GM21381 (cell line): ENCODE data around the gene BIRC2.
A peak's percentile ranks its signal among the peaks of the same experiment; 100 is the strongest.
"Not testable (repeated sequence)": the region's sequence is repeated elsewhere in the genome, so short reads cannot be mapped to it uniquely, and the experiment has no call there.

Source experiments
- ATAC-seq: cut with Tn5 transposase; IDR thresholded peaks from one replicate; pipeline ENCODE4 v1.9.1; 2021; ENCODE audit warnings: mild to moderate bottlenecking, moderate library complexity; ENCODE audit not compliant: unreplicated experiment

Gene BIRC2

DNA sequence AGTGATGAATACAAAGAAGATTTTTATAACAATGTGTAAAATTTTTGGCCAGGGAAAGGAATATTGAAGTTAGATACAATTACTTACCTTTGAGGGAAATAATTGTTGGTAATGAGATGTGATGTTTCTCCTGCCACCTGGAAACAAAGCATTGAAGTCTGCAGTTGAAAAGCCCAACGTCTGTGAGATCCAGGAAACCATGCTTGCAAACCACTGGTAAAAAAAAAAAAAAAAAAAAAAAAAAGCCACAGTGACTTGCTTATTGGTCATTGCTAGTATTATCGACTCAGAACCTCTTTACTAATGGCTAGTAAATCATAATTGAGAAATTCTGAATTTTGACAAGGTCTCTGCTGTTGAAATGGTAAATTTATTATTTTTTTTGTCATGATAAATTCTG lies 24.5 kb upstream of the BIRC2 start:
- no peak for ATAC-seq

DNA sequence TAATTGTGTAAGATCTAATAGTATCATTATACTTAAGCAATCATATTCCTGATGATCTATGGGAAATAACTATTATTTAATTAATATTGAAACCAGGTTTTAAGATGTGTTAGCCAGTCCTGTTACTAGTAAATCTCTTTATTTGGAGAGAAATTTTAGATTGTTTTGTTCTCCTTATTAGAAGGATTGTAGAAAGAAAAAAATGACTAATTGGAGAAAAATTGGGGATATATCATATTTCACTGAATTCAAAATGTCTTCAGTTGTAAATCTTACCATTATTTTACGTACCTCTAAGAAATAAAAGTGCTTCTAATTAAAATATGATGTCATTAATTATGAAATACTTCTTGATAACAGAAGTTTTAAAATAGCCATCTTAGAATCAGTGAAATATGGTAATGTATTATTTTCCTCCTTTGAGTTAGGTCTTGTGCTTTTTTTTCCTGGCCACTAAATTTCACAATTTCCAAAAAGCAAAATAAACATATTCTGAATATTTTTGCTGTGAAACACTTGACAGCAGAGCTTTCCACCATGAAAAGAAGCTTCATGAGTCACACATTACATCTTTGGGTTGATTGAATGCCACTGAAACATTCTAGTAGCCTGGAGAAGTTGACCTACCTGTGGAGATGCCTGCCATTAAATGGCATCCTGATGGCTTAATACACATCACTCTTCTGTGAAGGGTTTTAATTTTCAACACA lies 23.3 kb upstream of the BIRC2 start:
- ATAC-seq: no peak

DNA sequence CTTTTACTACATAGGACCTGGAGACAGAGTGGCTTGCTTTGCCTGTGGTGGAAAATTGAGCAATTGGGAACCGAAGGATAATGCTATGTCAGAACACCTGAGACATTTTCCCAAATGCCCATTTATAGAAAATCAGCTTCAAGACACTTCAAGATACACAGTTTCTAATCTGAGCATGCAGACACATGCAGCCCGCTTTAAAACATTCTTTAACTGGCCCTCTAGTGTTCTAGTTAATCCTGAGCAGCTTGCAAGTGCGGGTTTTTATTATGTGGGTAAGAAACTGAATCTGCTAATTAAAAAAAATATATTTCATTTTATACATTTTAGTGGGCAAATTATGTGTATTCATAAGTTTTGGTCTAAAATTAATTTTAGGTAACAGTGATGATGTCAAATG lies 21.9 kb upstream of the BIRC2 start:
- ATAC-seq: no peak

DNA sequence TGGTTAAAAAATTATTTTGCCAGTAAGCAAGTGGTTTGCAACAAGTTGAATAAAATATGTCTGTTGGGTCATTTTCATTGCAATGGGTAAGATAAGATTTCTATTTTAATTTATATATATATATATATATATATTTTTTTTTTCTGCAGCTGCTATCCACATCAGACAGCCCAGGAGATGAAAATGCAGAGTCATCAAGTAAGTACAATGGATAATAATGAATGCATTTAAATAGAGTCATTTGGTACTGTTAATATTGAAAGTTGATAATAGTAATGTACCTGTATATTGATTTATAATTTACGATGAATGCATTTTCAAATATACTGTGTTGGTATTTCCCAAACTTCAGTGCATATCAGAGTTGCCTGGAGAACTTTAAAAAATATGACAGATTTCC lies 18.3 kb upstream of the BIRC2 start:
- ATAC-seq: no peak

DNA sequence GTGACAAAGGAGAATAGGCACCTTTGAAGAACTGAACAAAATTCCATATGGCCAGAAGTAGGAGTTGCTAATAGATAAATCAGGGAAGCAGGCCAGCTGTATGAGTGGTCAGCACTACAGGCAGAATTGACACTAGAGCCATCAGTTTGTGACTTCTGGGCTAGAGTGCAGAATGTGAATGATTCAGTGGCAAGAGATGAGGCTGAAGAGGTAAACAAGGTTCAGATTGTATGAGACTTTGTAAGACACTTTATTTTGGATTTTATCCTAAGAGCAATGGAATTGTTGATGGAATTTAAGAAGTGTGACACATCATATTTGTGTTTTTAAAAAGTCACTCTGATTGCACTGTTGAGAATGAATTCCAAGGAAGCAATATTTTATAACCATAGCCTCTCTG lies 16.8 kb upstream of the BIRC2 start:
- no peak for ATAC-seq

DNA sequence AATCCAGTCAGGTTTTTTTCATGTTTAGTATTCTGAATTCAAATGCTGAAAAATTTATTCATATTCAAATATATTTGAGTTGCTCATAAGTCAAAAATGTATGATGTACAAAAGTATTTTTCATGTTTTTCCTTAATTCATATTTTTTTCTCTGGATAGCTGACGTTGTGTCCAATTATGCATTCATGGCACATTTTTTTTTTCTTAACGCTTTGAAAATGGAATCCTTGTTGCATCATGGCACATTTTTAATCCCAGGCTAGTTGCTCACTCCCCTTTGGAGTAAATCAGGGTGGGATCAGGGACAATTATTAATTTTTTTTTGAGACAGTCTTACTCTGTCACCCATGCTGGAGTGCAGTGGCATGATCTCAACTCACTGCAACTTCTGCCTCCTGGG lies 15.7 kb upstream of the BIRC2 start:
- ATAC-seq: no peak

DNA sequence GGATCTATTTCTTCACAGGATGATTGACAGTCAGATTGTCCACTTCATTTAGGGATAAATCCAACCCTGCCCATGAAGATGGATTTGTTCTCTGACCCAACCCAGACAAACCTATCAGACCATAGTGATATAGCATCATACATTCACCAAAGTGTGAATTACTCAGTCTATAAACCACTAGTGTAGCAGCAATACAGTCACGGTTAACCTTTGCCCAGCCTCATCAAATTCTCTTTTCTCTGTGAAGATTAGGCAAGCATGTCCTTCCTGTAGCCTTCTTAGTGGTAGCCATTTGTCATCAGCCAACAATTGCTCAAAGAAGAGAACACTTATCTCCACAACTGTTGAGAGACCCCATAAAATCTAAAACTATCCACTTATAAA lies 14.4 kb upstream of the BIRC2 start:
- ATAC-seq: no peak

DNA sequence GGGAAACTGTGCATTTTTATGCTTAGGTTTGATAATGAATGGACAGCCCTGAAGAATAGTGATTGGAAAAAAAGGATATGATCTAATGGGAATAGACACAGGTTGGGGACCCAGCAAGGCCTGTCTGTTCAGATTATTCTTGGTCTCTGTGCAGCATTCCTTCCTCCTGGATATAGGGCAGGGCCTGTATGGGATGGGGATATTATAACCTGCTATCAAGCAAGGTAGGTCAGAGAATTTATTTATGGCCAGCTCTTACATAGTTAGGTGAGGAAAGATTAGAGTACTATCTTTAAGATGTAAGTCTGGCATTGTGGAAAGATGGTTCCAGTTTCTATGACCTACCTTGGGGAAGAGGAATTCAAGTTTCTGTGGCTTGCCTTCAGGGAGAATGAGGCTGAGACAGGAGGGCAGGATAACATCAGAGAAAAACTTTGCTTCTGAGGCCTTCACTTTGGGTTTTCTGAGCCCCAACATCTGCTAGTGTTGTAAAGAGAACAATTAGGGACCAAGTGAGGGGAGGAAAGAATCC lies 8.5 kb upstream of the BIRC2 start:
- ATAC-seq: no peak

DNA sequence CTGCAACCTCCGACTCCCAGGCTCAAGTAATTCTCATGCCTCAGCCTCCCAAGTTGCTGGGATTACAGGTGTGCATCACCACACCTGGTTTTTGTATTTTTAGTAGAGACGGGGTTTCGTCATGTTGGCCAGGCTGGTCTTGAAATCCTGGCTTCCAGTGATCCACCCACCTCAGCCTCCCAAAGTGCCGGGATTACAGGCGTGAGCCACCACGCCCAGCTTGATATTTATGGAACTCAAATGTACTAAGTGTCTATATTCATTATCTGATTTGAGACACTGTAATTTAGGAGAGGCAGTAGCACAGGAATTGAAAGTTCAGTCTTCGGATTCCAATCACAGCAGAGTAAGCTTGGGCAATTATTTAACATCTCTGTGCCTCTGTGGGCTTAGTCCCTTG lies 5.7 kb upstream of the BIRC2 start:
- not testable (repeated sequence) for ATAC-seq

DNA sequence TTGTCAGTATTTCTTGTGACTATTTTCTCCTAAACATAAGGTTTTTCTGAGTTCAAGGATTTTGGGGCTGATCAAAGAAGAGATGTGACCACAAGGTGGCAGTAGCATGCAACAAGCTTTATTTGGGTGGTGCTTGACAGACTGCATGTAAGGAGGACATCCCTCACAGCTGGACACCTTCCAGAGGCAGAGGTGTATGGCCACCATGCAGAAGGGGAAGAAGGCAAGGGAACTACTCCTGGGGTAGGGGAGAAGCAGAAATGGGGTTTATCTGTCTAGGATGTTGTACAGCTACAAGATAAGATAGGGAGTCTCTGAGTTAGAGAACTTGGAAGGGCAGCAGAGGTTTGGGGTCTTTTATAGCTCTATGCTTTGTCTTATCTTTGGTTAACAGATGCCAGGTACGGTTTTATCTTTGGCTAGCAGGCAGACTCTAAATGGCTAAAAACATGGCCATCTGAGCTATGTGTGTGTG lies 5.1 kb upstream of the BIRC2 start:
- ATAC-seq: peak; percentile 40

DNA sequence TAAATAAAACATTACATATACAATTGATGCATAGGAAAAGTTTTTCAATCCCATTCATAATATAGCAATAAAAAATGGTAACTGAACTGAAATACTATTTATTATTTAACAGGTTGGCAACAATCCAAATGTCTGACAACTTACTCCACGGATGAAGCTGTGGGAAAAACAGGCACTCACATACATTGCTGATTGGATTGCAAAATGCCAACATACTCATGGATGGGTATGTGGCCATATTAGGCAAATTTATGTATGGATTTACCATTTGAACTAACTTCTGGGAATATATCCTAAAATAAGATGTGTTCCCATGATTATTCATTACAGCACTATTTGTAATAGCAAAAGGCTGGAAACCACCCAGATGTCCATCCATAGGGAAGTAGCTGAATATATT lies 3.2 kb upstream of the BIRC2 start:
- ATAC-seq: no peak

DNA sequence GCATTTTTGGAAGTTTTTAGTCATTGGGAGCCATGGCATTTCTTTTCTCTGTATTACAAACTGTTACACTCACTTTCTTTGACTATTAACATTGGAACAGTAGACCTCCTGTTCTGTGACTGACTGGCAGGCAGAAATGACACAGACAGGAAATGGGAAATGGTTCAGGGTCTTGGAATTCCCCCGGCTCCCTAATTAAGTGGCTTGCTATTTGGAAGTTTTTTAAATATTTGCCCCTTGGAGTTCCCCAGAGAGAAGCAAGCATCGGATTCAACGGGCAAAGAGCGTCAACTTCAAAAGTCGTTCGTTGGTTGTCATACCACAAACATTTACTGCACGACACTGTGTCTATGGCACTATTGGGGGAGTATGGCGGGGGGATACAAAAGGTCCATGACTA lies 1.1 kb upstream of the BIRC2 start:
- no peak for ATAC-seq

DNA sequence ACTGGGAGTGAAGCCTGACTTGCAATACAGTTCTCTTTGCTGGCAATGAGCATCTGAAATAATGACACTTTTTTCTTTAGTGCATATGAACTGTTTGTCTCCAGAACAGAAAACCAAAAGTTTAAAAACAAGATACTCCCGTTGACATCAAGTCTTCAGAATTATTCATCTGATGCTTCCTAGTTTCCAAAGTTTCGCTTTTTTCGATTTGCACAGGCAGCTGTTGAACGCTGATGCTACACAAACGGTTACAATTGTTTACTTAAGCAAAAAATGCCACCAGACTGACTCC lies 612 bp upstream of the BIRC2 start:
- ATAC-seq: no peak

DNA sequence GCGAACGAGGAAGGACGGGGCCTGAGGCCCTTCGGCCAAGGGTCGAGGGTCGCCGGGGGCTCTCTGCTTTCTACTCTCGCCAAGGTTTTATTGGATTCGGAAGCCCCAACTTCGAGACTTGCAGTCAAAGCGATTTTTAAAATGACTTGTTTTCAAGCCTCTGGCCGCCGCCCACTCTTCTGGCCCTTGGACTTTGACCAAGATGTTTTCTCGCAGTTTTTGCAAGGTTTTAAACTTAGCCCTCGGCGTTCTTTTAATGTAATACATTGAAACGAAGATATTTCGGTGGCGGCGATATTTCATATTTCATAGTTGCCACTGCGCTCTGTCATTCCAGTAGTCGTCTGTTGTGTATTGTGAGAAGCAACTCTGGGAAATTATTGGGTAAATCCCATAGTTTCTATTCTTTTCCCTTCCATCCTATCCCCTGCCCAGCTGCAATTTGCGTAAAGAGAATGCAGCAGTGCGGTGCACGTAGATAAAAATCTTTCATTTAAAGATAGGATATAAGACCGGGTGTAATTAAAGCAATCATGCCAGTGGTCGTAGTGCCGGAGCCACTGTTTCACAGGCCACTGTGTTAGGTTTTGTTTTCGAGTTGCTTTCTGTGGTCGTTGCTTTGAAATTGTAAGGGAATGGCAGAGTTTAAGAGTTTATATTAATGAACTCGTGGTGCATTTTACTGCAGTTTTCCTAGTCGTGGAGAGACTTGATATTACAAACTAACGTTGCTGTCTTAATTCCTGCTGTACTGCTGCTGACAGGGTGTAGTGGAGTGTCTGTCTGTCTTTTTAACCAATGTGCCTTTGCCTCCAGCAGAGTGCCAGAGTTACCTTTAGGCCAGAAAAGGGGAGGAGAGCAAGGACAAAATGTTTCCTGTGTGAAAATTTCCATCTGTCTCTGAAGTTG lies 702 bp downstream of the BIRC2 start:
- peak; percentile 5 for ATAC-seq

DNA sequence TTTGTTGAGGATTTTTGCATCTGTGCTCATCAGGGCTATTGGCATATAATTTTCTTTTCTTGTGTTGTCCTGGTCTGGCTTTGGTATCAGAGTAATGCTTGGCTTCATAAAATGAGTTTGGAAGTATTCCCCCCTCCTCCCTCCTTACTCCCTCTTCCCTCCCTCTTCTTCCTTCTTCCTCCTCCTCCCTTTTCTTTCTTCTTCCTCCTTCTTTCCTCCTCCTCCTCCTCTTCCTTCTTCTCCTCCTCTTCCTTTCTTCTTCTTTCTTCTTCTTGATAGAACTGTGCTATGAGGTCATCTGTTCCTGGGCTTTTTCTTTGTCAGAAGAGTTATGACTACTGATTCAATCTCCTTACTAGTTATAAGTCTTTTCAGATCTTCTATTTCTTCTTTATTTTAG lies 10.1 kb downstream of the BIRC2 start:
- ATAC-seq: no peak

DNA sequence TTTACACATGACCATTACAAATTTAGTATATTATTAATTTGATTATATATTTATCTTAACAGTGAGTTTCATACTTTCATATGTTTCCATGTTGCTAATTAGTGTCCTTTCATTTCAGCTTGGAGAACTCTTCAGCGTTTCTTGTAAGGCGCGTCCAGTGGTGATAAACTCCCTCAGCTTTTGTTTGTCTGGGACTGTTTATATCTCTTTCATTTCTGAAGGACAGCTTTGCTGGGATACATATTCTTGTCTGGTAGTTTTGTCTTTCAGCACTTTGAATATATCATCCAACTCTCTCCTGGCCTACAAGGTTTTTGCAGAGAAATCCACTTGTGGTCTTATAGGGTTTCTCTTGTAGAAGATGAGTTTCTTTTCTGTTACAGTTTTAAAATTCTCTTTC lies 12.4 kb downstream of the BIRC2 start:
- no peak for ATAC-seq

DNA sequence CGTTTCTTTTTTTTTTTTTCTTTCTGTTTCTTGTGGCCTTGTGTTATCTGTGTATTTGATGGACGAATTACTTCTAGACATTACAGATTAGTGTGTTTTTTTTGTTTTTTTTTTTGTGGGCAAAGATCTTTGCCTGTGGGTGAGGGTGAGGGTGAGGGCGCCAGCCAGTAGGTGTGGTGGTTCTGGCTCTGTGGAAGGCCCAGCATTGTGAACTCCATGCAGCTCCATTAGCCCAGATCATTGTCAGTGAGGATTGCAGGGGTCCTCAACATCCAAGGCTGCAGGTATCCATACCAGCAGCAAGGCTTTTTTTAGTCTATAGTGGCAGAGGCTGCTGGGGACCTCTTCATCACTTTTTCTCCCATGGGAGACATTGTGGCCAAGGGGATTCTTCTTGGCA lies 13.7 kb downstream of the BIRC2 start:
- ATAC-seq: no peak

DNA sequence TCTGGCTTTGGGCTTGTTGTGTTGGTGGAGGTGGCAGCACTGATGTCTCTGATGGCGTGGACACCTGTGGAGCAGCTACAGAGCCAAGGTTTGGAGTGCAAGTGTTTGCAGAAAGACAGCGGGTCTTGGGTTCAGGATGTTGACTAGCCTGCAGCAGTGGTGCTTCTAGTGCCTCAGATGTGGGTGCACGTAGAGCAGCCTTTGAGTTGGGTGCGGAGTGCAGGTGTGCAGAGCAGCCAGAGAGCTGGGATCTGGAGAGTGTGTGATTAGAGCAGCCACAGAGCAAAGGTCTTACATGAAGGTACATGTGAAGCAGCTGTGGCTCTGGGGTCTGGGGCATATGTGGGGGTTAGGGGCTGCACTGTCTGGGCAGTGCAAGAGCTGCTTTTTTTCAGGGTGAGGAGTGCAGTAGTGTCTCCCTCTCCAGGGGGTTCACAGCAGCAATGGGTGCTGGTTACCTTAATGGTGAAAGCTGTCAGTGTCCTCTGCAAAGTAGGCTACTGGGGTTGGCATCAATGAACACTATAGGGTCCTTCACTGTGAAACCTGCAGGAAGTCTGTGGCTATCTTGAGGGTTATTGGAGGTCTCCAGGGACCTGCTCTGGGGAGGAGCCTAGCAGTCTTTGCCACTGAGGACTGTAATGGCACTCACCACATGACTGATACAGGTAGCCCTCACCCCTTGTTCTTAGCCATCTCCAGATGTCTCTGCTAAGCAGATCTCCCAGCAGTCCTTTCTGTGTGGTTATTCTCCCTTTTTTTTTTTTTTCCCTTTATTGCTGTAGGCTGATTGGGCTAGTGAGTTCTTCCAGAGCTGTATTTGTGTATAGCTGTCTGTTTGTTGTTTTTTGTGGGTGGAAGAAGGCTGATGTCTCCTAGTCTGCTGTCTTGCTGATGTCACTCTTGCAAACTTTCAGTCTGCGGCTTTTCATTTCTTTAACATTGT lies 14.3 kb downstream of the BIRC2 start:
- peak; percentile 93 for ATAC-seq

DNA sequence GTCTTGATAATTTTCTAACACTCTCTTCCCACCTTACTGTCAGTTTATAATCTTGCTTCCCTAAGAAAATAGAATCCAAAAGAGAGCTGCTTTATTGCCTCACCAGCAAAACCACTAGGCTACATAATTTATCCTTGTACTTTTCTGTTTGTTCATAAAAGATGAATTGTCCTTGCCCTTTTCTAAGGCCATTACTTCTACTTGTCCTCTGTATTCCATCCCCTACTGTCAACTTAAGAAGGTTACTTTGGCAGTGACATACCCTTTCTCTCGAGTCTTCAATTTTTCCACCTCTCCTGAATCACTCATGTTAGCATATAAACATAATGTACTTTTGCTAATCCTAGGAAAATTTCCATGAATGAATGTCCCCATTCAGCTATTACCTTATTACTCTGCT lies 18.0 kb downstream of the BIRC2 start:
- no peak for ATAC-seq

DNA sequence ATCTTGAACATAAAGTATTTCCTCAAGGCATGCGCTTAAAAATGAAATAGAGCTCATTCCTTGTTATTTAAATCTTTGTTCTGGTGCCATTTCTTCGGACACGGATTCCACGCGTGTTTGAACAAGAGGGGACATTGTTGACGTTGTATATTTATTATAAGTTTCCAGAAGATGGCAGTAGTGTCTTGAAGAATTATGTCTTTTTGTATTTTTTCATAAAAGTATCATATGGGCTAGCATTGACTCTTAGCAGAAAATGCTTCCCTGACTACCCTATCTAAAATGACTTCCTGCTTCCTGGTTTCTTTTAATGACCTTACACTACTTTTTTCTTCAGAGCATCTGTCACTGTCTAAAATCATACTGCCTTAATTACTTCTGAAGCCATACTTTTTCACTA lies 20.4 kb downstream of the BIRC2 start:
- no peak for ATAC-seq

DNA sequence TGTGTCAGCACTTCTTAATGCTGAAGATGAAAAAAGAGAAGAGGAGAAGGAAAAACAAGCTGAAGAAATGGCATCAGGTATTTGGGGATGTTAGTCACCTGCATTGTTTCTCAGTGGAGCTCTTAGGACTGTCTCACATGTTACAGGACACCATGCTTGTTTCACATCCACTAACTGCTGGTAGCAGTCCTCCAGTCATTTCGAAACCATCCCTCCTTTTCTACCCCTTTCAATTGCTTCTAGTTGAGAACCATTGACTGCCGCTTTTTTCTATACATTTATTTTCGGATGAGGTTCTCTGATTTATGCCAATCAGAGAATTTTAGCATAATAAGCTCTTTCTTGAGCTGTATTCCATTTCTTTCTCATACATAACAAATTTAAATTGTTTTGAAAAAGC lies 21.5 kb downstream of the BIRC2 start:
- peak; percentile 100 for ATAC-seq
